IMR-90 (cell line): Measurements from ENCODE around the gene PRKRA. TPM values are rescaled to one million over a fixed set of nuclear protein-coding genes. Genes with fewer than 3 reads are reported as not detected.

Experiments
- ATAC-seq: fragments of 200-7000 bp; cut with Tn5 transposase; 2 replicates; pipeline ENCODE4 v1.9.1; 2020; ENCODE audit warnings: low read depth, mild to moderate bottlenecking, moderate library complexity
- BruUV-seq: library from RNA; stranded (reverse); fragments of 400-500 nt; replicated peaks from 2 replicates; lab custom pipeline; 2021; lab: Mats Ljungman, UMichigan
- CTCF ChIA-PET: fragments of 300-600 bp; formaldehyde crosslinking; extraction: SDS; loops from one replicate; lab custom pipeline; 2021; ENCODE audit warnings: antibody characterized with exemption; lab: Yijun Ruan, JAX
- POLR2A ChIA-PET: fragments of 300-600 bp; sonication (Branson Sonifier 250); formaldehyde crosslinking; loops from one replicate; lab custom pipeline; 2022; ENCODE audit warnings: antibody characterized with exemption; ENCODE audit not compliant: unreplicated experiment; lab: Charles Lee
- DNase-seq: peaks from one replicate; pipeline ENCODE4 v3.0.0; 2013
- H2AFZ ChIP-seq: replicated peaks from 2 replicates; pipeline ENCODE3; 2013; ENCODE audit warnings: low read length, mild to moderate bottlenecking; ENCODE audit not compliant: poor library complexity
- H2AK5ac ChIP-seq: 2 replicates; pipeline ENCODE4 v1.6.1; 2013; ENCODE audit warnings: low read depth, low read length, inconsistent platforms
- H2AK9ac ChIP-seq: replicated peaks from 2 replicates; pipeline ENCODE3; 2013; ENCODE audit warnings: mild to moderate bottlenecking, low read depth, low read length, moderate library complexity; ENCODE audit not compliant: poor library complexity
- H2BK120ac ChIP-seq: 2 replicates; pipeline ENCODE4 v1.6.1; 2013; ENCODE audit warnings: low read depth, low read length, inconsistent platforms
- H2BK15ac ChIP-seq: 3 replicates; pipeline ENCODE4 v1.6.1; 2013; ENCODE audit warnings: low read depth, low read length, inconsistent platforms
- H2BK20ac ChIP-seq: 2 replicates; pipeline ENCODE4 v1.6.1; 2013; ENCODE audit warnings: low read depth, mild to moderate bottlenecking, inconsistent platforms, low read length, moderate library complexity
- H2BK5ac ChIP-seq: 2 replicates; pipeline ENCODE4 v1.6.1; 2013; ENCODE audit warnings: mild to moderate bottlenecking, low read depth, low read length, inconsistent platforms; ENCODE audit not compliant: poor library complexity, severe bottlenecking
- H3K14ac ChIP-seq: replicated peaks from 2 replicates; pipeline ENCODE4 v1.6.1; 2013; ENCODE audit warnings: low read depth, low read length, inconsistent platforms
- H3K18ac ChIP-seq: 2 replicates; pipeline ENCODE4 v1.6.1; 2013; ENCODE audit warnings: low read depth, low read length, control low read depth
- H3K23ac ChIP-seq: 2 replicates; pipeline ENCODE4 v1.6.1; 2013; ENCODE audit warnings: low read depth, low read length, inconsistent platforms
- H3K27ac ChIP-seq: 2 replicates; pipeline ENCODE4 v1.5.1; 2013; ENCODE audit warnings: mild to moderate bottlenecking, control low read depth, low read length; ENCODE audit not compliant: insufficient read depth
- H3K27me3 ChIP-seq: 2 replicates; pipeline ENCODE4 v1.6.1; 2013; ENCODE audit warnings: low read length; ENCODE audit not compliant: control insufficient read depth, insufficient read depth
- H3K36me3 ChIP-seq: 2 replicates; pipeline ENCODE4 v1.6.1; 2013; ENCODE audit warnings: low read length, mixed read lengths; ENCODE audit not compliant: control insufficient read depth, insufficient read depth
- H3K4ac ChIP-seq: 2 replicates; pipeline ENCODE4 v1.6.1; 2013; ENCODE audit warnings: low read depth, low read length, inconsistent platforms
- H3K4me1 ChIP-seq: 2 replicates; pipeline ENCODE4 v1.6.1; 2013; ENCODE audit warnings: low read length, mixed read lengths; ENCODE audit not compliant: control insufficient read depth, insufficient read depth
- H3K4me2 ChIP-seq: 2 replicates; pipeline ENCODE4 v1.6.1; 2013; ENCODE audit warnings: low read depth, mild to moderate bottlenecking, control low read depth, low read length, moderate library complexity
- H3K4me3 ChIP-seq: 2 replicates; pipeline ENCODE4 v1.5.1; 2013; ENCODE audit warnings: low read depth, mild to moderate bottlenecking, control low read depth, low read length, moderate library complexity; ENCODE audit not compliant: insufficient read depth
- H3K56ac ChIP-seq: 2 replicates; pipeline ENCODE4 v1.6.1; 2013; ENCODE audit warnings: low read length, inconsistent platforms; ENCODE audit not compliant: insufficient read depth; ENCODE audit errors: extremely low read depth
- H3K79me1 ChIP-seq, 2 experiments: 2 replicates each; pipeline ENCODE4 v1.6.1; 2013; ENCODE audit warnings: low read length in 2 of 2, inconsistent platforms in 1 of 2, low read depth in 1 of 2
- H3K9ac ChIP-seq: 2 replicates; pipeline ENCODE4 v1.6.1; 2013; ENCODE audit warnings: low read depth, low read length, control low read depth
- H3K9me1 ChIP-seq: 2 replicates; pipeline ENCODE4 v1.6.1; 2013; ENCODE audit warnings: low read length, inconsistent platforms; ENCODE audit not compliant: insufficient read depth
- H3K9me3 ChIP-seq: 2 replicates; pipeline ENCODE4 v1.6.1; 2013; ENCODE audit warnings: low read length; ENCODE audit not compliant: control insufficient read depth, insufficient read depth
- H4K20me1 ChIP-seq: 2 replicates; pipeline ENCODE4 v1.6.1; 2013; ENCODE audit warnings: low read length, inconsistent platforms; ENCODE audit not compliant: insufficient read depth
- H4K5ac ChIP-seq: 2 replicates; pipeline ENCODE4 v1.6.1; 2013; ENCODE audit warnings: mild to moderate bottlenecking, low read depth, low read length, control low read depth
- H4K8ac ChIP-seq, 2 experiments: 2 replicates each; pipeline ENCODE4 v1.6.1; 2013; ENCODE audit warnings: low read depth in 2 of 2, low read length in 2 of 2, control low read depth in 1 of 2, inconsistent platforms in 1 of 2
- H4K91ac ChIP-seq: 2 replicates; pipeline ENCODE4 v1.6.1; 2013; ENCODE audit warnings: low read depth, low read length, inconsistent platforms; ENCODE audit not compliant: insufficient read depth
- BHLHE40 ChIP-seq: fragments of 150-350 bp; IDR thresholded peaks from 2 replicates; pipeline ENCODE4 v1.6.1; 2016; ENCODE audit warnings: mild to moderate bottlenecking, low read depth, low read length
- CEBPB ChIP-seq: IDR thresholded peaks from 2 replicates; pipeline ENCODE4 v1.6.1; 2012; ENCODE audit warnings: low read depth, low read length, improper control_type of control experiment
- MXI1 ChIP-seq: IDR thresholded peaks from 2 replicates; pipeline ENCODE4 v1.6.1; 2012; ENCODE audit warnings: low read depth, mild to moderate bottlenecking, low read length, moderate library complexity, borderline replicate concordance
- POLR2A ChIP-seq: IDR thresholded peaks from 2 replicates; pipeline ENCODE4 v1.6.1; 2012; ENCODE audit warnings: mild to moderate bottlenecking, low read depth, low read length
- RFX5 ChIP-seq: IDR thresholded peaks from 2 replicates; pipeline ENCODE4 v1.8.0; 2012; ENCODE audit warnings: low read depth, mild to moderate bottlenecking, low read length, moderate library complexity
- SMC3 ChIP-seq: fragments of 150-350 bp; IDR thresholded peaks from 2 replicates; pipeline ENCODE4 v1.6.1; 2016; ENCODE audit warnings: low read depth, mild to moderate bottlenecking, antibody characterized with exemption, low read length, moderate library complexity
- WGBS, 2 experiments: methylation state at CpG; one replicate each; pipeline versions ENCODE4 v1.1.5 to v1.1.7; 2013; ENCODE audit warnings: missing lambda C conversion rate in 2 of 2; ENCODE audit not compliant: insufficient read length in 1 of 2; ENCODE audit errors: extremely low coverage in 2 of 2; 5-methylcytosine and 5-hydroxymethylcytosine counted together
- dilution Hi-C: fragments of 300-500 bp; cut with HindIII; formaldehyde crosslinking; loops from one replicate; pipeline ENCODE4 v1.14.3; 2018; ENCODE audit warnings: low sequenced_read_pairs; ENCODE audit not compliant: unreplicated experiment
- in situ Hi-C: fragments of 300-500 bp; cut with MboI; formaldehyde crosslinking; loops from 3 replicates; pipeline ENCODE4 v1.14.3; 2019; ENCODE audit warnings: low sequenced_read_pairs, inconsistent platforms, mixed read lengths
- intact Hi-C: fragments of 100-400 bp; cut with micrococcal nuclease; formaldehyde crosslinking; loops from 2 replicates; pipeline ENCODE4 v1.10.0; 2022
- polyA plus RNA-seq, 3 experiments: library from polyadenylated mRNA; depleted of rRNA; stranded (reverse); fragments of >200 nt; gene quantifications; 2 replicates each; pipeline ENCODE4 v1.2.3, GENCODE V29; 2012; ENCODE audit warnings: low replicate concordance in 1 of 3
- total RNA-seq: library from RNA; depleted of rRNA; stranded (reverse); fragments of >200 nt; gene quantifications from 2 replicates; pipeline ENCODE4 v1.2.3, GENCODE V29; 2012

Gene PRKRA
- total and polyA plus RNA-seq, 2 of the 4 experiments (the other 2 are of a cell fraction), result 39.5 to 53.6 TPM

DNA sequence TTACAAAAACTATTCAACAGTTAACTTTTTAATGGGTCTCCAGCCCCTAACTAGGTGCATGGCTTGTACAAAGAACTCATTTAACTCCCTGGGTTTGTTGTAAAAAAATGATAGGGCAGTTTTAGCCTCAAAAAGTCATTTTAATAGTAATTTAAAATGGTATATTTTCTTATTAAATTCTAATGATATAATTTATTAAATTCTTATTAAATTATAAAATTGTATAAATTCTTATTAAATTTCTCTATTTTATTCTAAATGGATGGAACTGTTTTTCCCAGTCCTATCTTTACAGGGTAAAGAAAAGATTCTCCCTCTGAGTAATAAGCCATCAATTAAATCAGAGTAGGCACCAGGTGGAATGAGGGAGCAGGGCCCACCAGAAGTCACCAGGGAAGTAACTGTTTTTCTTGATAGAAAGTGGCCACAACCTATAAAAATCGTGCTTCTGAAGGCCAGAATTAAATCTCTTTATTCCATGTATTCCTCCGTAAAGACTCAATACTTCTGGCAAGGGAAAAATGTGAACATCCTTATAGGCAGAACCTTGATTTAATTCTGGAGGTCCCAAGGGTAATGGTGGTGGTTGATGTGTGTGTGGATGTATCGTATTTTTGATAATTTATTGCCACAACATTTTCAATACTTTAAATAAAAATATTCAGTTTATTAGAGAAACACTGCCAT, 26.6 kb upstream of the PRKRA start:
- Histone ChIP-seq H3K27ac (no peak overlapping the region; the same call in 1 of the 2 replicates), H3K14ac (peak overlapping the region; percentile 17; the same call in 1 of the 2 replicates)

More for the DNA sequence above, 26.6 kb upstream of the PRKRA start:
- no peak overlapping the region for H4K91ac ChIP-seq
- peak overlapping the region; percentile 53 to 92; a peak in 3 of 4 replicates for H4K8ac ChIP-seq
- H3K56ac ChIP-seq, result peak overlapping the region; percentile 72; the same call in 1 of the 2 replicates
- no peak overlapping the region for H4K5ac ChIP-seq
- peak overlapping the region; percentile 71 for H3K4me2 ChIP-seq
- peaks cover 9% of the 10 kb centered on the region for H3K4me1 ChIP-seq
- H3K18ac ChIP-seq, result no peak overlapping the region
- H3K9me3 ChIP-seq, result no peaks in the 10 kb centered on the region
- H4K20me1 ChIP-seq, result peaks cover 16% of the 10 kb centered on the region; the same call in 1 of the 2 replicates
- peak overlapping the region; percentile 83 for H3K4me3 ChIP-seq
- H2BK5ac ChIP-seq, result peak overlapping the region; percentile 21
- H3K9ac ChIP-seq, result peak overlapping the region; percentile 94
- peaks cover 15 to 37% of the 10 kb centered on the region in 2 experiments for H3K79me1 ChIP-seq
- H2AK5ac ChIP-seq, result no peak overlapping the region
- in situ Hi-C loops (no loop called here), intact Hi-C loops (loop anchor here (1.0 kb wide), 1 partner anchor 26 kb away; the partner anchor contains the start of genes PJVK and PRKRA), dilution Hi-C loops (no loop called here)
- no peak overlapping the region for H2BK120ac ChIP-seq
- DNase-seq (no peak), ATAC-seq (no peak)
- H3K27me3 ChIP-seq, result no peaks in the 10 kb centered on the region
- H2BK20ac ChIP-seq, result no peak overlapping the region
- H3K4ac ChIP-seq, result no peak overlapping the region
- peaks cover 4% of the 10 kb centered on the region for H3K9me1 ChIP-seq
- H3K23ac ChIP-seq, result peak overlapping the region; percentile 31; the same call in 1 of the 2 replicates
- no peak overlapping the region for H2BK15ac ChIP-seq
- ChIA-PET POLR2A (no interaction called here), CTCF (no interaction called here)
- no CpG with 5 or more reads among the region's 3 CpGs for WGBS, 2 experiments
- no TSS peak for BruUV-seq
- H2AFZ ChIP-seq, result no peak overlapping the region
- H3K36me3 ChIP-seq, result no peaks in the 10 kb centered on the region
- TF ChIP-seq CEBPB, result no peak
- no peak for TF ChIP-seq MXI1
- TF ChIP-seq BHLHE40, result no peak
- no peak for TF ChIP-seq RFX5
- no peak for TF ChIP-seq SMC3
- TF ChIP-seq POLR2A, result no peak
- H2AK9ac ChIP-seq, result no peak overlapping the region
